Ishikawa (cell line): ENCODE results near the gene QDPR.

Source experiments
- CEBPB ChIP-seq: IDR thresholded peaks from 2 replicates; pipeline ENCODE4 v1.6.1; 2012
- CREB1 ChIP-seq: IDR thresholded peaks from 2 replicates; pipeline ENCODE4 v1.6.1; 2012; ENCODE audit warnings: low read depth
- EGR1 ChIP-seq: IDR thresholded peaks from 2 replicates; pipeline ENCODE4 v1.6.1; 2012
- EP300 ChIP-seq: IDR thresholded peaks from 2 replicates; pipeline ENCODE4 v1.6.1; 2012; ENCODE audit warnings: borderline replicate concordance
- FOXM1 ChIP-seq: IDR thresholded peaks from 2 replicates; pipeline ENCODE4 v1.6.1; 2012; ENCODE audit warnings: low read depth, borderline replicate concordance
- MAX ChIP-seq: IDR thresholded peaks from 2 replicates; pipeline ENCODE4 v1.6.1; 2012
- NFIC ChIP-seq: IDR thresholded peaks from 2 replicates; pipeline ENCODE4 v1.6.1; 2012
- RAD21 ChIP-seq: IDR thresholded peaks from 2 replicates; pipeline ENCODE4 v1.6.1; 2012; ENCODE audit warnings: low read depth
- REST ChIP-seq: IDR thresholded peaks from 2 replicates; pipeline ENCODE4 v1.6.1; 2012; ENCODE audit warnings: low read depth, mild to moderate bottlenecking
- TAF1 ChIP-seq: IDR thresholded peaks from 2 replicates; pipeline ENCODE4 v1.6.1; 2012; ENCODE audit warnings: low read depth, mild to moderate bottlenecking
- TCF12 ChIP-seq: IDR thresholded peaks from 2 replicates; pipeline ENCODE4 v1.6.1; 2012; ENCODE audit warnings: low read depth
- USF1 ChIP-seq: IDR thresholded peaks from 2 replicates; pipeline ENCODE4 v1.6.1; 2012
- YY1 ChIP-seq: IDR thresholded peaks from 2 replicates; pipeline ENCODE4 v1.6.1; 2012; ENCODE audit warnings: low read depth

GRCh38 chr4:17447675-17448298 lies 64.1 kb downstream of the QDPR start:
- TF ChIP-seq RAD21, result peak; percentile 80
- TF ChIP-seq MAX, result no peak
- no peak for TF ChIP-seq CREB1
- TF ChIP-seq YY1, result no peak
- TF ChIP-seq EP300, result no peak
- TF ChIP-seq CEBPB, result no peak
- TF ChIP-seq REST, result no peak
- TF ChIP-seq USF1, result no peak
- no peak for TF ChIP-seq EGR1
- TF ChIP-seq TCF12, result no peak
- no peak for TF ChIP-seq FOXM1
- no peak for TF ChIP-seq TAF1
- no peak for TF ChIP-seq NFIC
